Testis (tissue), 2 donors: Measurements from ENCODE around the gene SLCO3A1.

Experiments used
- POLR2A ChIP-seq: fragments of 450-650 bp; IDR thresholded peaks from one replicate; pipeline ENCODE4 v1.6.1; 2017; ENCODE audit warnings: antibody characterized with exemption, mild to moderate bottlenecking, moderate library complexity
- TF ChIP-seq, protein P1 (sequence below), 3 experiments: fragments of 450-650 bp in 2 of 3; fragments of 200-600 bp in 1 of 3; sonication (generic) in 1 of 3; IDR thresholded peaks; one replicate each; pipeline ENCODE4 v1.5.1; 2016 to 2019; ENCODE audit warnings: antibody characterized with exemption in 3 of 3, mild to moderate bottlenecking in 2 of 3, moderate library complexity in 1 of 3

DNA sequence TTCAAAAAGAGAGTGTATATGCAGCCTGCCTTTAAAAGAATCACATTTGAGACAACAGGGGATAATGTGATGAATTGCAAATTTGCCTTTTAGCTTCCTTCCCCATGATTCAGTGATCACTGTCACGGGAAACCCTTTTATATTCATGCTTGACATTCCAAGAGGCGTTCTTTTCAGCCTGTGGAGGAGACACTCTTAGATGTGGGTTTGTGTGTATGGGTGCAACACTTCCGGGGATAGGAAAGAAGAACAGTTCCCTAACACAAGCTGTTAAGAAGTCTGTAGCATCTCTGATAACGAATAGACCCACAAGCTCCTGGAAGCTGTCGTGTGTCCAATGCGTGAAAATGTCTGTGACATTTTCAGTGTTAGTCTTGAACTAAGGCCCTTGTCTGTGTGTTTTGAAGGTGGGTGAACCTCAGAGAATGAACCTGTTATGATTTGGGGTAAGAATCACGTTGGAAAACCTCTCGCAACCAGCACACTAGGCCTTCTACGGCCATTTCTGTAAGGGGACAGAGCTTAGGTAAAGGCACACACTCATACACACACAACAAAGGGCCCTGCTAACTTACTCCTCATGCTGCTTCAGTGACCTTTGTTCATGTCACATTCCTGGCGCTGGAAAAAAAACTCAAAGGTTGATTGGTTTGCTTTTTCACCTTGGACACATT is 311.0 kb downstream of the SLCO3A1 start:
- TF ChIP-seq POLR2A = no peak
- TF ChIP-seq, protein P1, sequence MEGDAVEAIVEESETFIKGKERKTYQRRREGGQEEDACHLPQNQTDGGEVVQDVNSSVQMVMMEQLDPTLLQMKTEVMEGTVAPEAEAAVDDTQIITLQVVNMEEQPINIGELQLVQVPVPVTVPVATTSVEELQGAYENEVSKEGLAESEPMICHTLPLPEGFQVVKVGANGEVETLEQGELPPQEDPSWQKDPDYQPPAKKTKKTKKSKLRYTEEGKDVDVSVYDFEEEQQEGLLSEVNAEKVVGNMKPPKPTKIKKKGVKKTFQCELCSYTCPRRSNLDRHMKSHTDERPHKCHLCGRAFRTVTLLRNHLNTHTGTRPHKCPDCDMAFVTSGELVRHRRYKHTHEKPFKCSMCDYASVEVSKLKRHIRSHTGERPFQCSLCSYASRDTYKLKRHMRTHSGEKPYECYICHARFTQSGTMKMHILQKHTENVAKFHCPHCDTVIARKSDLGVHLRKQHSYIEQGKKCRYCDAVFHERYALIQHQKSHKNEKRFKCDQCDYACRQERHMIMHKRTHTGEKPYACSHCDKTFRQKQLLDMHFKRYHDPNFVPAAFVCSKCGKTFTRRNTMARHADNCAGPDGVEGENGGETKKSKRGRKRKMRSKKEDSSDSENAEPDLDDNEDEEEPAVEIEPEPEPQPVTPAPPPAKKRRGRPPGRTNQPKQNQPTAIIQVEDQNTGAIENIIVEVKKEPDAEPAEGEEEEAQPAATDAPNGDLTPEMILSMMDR (IDR thresholded peaks at IDR 0.05) = no peak
